BJ (cell line): ENCODE results near the gene ANKRD65. TPM values are rescaled to one million over a fixed set of nuclear protein-coding genes. Genes with fewer than 3 reads are reported as not detected.
A peak's percentile ranks its signal among the peaks of the same experiment; 100 is the strongest.

ENCODE experiments used
- CTCF ChIA-PET: fragments of 350-600 bp; formaldehyde crosslinking; extraction: SDS; loops from one replicate; lab custom pipeline; 2021; ENCODE audit warnings: antibody characterized with exemption, inconsistent platforms; lab: Yijun Ruan, JAX
- POLR2A ChIA-PET: fragments of 300-600 bp; sonication (Branson Sonifier 250); formaldehyde crosslinking; extraction: SDS; loops from one replicate; lab custom pipeline; 2021; ENCODE audit warnings: antibody characterized with exemption; lab: Charles Lee
- DNase-seq: peaks from one replicate; pipeline ENCODE4 v3.0.0-alpha.2; 2011; ENCODE audit warnings: low read depth
- H3K27me3 ChIP-seq: 2 replicates; pipeline ENCODE4 v1.6.0; 2011; ENCODE audit warnings: low read length; ENCODE audit not compliant: control insufficient read depth, insufficient read depth
- H3K36me3 ChIP-seq: 2 replicates; pipeline ENCODE4 v1.5.1; 2011; ENCODE audit warnings: low read length; ENCODE audit not compliant: control insufficient read depth, insufficient read depth
- H3K4me3 ChIP-seq: 2 replicates; pipeline ENCODE4 v1.5.1; 2011; ENCODE audit warnings: low read depth, mild to moderate bottlenecking, control low read depth, low read length
- polyA plus RNA-seq: library from polyadenylated mRNA; depleted of rRNA; stranded (reverse); fragments of >200 nt; gene quantifications from 2 replicates; pipeline ENCODE4 v1.2.3, GENCODE V29; 2011
- TF ChIP-seq, protein P1 (sequence below): IDR thresholded peaks from 2 replicates; pipeline ENCODE4 v1.5.1; 2011; ENCODE audit warnings: low read depth, mild to moderate bottlenecking, control low read depth, inconsistent platforms, low read length, moderate library complexity; ENCODE audit not compliant: insufficient read depth

The ANKRD65 gene
- polyA plus RNA-seq, 1 experiment: 0.43 TPM

DNA sequence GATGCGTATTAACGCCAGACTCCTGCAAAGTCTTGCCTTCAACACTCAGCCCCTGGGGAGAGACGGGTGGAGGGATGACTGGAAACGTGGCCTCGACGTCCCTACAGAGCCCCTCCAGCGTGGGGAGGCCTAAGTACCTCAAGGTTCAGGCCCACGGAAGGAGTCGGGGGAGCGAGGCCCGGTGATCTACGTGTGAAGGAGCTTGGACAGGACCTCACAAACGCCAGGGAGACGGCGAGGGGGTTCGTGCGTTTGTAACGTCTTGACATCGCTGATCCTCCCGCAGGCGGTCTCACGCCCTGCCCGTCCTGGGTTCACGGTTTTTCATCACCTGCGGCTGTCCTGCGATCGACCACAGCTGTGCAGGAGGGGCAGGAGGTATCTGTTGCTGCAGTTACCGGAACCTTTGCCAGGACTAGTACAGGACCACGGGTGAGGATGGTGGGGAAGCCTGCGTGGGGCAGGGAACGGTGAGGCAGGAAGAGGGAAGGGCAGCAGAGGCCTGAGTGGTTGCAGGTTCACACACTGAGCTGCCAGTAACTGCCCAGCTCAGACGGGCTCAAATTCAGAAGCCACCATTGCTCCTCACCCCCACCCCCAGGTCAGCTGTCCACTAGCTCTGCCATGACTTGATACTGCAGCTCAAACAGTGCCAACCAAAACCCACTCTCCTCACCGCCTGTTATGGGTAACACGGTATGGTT, 21.1 kb downstream of the ANKRD65 start:
- TF ChIP-seq, protein P1, sequence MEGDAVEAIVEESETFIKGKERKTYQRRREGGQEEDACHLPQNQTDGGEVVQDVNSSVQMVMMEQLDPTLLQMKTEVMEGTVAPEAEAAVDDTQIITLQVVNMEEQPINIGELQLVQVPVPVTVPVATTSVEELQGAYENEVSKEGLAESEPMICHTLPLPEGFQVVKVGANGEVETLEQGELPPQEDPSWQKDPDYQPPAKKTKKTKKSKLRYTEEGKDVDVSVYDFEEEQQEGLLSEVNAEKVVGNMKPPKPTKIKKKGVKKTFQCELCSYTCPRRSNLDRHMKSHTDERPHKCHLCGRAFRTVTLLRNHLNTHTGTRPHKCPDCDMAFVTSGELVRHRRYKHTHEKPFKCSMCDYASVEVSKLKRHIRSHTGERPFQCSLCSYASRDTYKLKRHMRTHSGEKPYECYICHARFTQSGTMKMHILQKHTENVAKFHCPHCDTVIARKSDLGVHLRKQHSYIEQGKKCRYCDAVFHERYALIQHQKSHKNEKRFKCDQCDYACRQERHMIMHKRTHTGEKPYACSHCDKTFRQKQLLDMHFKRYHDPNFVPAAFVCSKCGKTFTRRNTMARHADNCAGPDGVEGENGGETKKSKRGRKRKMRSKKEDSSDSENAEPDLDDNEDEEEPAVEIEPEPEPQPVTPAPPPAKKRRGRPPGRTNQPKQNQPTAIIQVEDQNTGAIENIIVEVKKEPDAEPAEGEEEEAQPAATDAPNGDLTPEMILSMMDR: no peak
- ChIA-PET POLR2A (interaction anchor here (0.6 to 0.7 kb wide), 3 partner anchors 25 to 33 kb away, joined by 3 to 6 read pairs (median 5); partner anchors contain the start of gene AURKAIP1), CTCF (interaction anchor here (0.8 to 1.7 kb wide), 6 partner anchors 9 to 106 kb away, joined by 3 to 6 read pairs (median 4); no protein-coding TSS in a partner anchor)
- Histone ChIP-seq H3K27me3 (no peaks in the 10 kb centered on the region), H3K4me3 (peak overlapping the region; percentile 61), H3K36me3 (peaks cover 28% of the 10 kb centered on the region)
- DNase-seq: no peak

DNA sequence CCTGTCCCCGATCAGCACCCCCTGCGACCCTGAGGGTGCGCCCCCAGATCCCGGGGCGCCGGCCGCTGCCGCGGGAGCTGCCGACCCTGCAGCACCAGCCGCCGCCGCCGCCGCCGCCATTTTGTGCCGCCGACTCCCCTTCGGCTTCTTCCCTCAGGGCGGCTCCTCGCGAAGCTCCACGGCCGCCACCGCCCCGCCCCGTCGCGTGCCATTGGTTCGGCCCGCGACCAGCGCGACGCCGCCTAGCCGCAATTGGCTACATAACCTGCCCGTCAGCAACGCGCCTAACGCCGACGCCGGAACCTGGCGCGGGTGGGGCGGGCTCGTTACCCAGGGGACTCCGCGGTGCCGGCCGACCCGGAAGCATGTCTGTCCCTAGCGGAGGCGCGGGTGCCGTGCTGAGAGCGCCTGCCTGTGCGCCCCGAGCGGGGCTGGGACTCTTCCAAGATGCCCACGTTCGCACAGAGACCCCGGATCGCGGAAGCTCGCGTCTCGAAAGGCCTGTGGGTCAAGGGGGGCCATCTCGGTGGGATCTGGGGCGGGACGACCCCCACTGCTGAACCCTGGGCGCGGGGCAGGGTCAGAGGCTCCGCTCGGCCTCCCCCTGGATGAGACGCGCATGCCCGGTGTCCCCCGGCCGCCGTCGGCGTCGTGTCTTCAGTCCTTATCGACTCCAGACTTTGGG, 21.7 kb downstream of the ANKRD65 start, which contains the start of gene CCNL2:
CCNL2 (minus strand) TSS at position 149 of the 685 bp plus-strand sequence; CDS start at position 120, 29 bp downstream.
- peaks cover 24% of the 10 kb centered on the region for H3K36me3 ChIP-seq
- H3K27me3 ChIP-seq: no peaks in the 10 kb centered on the region
- H3K4me3 ChIP-seq: peak within 1 kb of the TSS; percentile 94
- DNase-seq: peak; percentile 83
- ChIA-PET POLR2A (interaction anchor here (0.9 kb wide), 1 partner anchor 24 kb away, joined by 4 read pairs; the partner anchor contains the start of gene AURKAIP1), CTCF (interaction anchor here (0.6 to 1.9 kb wide), 12 partner anchors 10 to 384 kb away, joined by 3 to 7 read pairs (median 3); partner anchors contain the start of gene AURKAIP1)
- TF ChIP-seq, protein P1: peak; percentile 67

DNA sequence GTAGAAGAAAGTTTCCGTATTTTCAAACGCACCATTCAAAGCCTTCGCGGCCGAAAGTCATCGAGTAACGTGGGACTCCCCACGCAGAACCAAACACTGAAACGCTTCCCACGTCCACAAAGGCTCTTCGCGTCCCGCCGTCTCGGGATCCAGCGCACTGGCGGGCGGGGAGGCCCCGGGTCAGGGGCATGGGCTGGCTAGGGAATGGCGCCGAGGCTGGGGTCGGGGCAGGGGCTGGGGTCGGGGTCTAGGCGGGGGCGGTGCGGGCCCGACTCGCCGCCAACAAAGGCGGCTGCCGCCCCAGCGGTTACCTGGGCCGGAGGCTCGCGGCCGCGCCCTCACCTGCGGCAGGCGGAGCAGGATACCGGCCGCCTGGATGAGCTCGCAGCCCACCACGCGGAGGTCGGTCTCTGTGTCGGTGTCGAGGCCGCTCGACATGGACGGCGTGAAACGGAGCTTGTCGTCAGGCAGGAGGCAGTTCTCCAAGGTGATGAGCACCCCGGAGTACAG, 22.3 kb downstream of the ANKRD65 start:
- DNase-seq: no peak
- ChIA-PET CTCF (interaction anchor here (0.6 to 1.9 kb wide), 12 partner anchors 10 to 384 kb away, joined by 3 to 7 read pairs (median 3); partner anchors contain the start of gene AURKAIP1), POLR2A (interaction anchor here (0.9 kb wide), 1 partner anchor 24 kb away, joined by 4 read pairs; the partner anchor contains the start of gene AURKAIP1)
- Histone ChIP-seq H3K27me3 (no peaks in the 10 kb centered on the region), H3K4me3 (peak overlapping the region; percentile 94), H3K36me3 (peaks cover 25% of the 10 kb centered on the region)
- TF ChIP-seq, protein P1: no peak

DNA sequence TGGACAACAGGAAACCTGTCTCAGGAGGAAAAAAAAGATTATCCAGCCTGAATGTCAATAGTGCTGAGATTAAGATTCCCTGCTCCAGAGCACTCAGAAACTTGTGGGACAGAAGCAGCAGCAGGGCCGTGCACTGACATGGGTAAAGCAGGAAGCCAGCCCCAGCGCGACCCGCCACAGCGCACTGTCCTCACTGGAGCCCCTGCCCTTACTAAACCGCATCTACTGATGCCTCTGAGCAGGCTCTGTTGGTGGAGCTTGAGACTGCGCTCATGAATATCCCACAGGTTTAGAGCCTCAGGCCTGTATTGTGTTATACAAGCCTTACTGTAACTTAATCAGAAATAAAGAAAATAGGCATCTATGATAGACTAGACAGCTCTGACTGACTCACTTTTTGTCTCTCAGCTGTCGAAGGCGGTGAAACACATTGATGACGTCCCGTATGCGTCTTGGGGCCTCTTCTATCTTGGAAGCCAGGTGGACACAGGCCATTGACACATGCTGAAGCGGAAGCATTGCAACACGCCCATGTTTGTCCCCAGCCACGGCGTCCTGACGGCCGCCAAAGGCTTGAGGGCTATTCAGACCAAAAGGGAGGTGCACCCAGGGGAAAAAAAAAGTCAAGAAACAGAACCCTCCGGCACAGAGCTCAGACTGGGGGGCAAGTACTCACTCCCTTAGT, 23.1 kb downstream of the ANKRD65 start:
- CTCF ChIA-PET: interaction anchor here (1.3 to 1.9 kb wide), 4 partner anchors 15 to 26 kb away, joined by 3 to 6 read pairs (median 5); partner anchors contain the start of gene AURKAIP1
- Histone ChIP-seq H3K27me3 (no peaks in the 10 kb centered on the region), H3K4me3 (peak overlapping the region; percentile 94), H3K36me3 (peaks cover 31% of the 10 kb centered on the region)
- no peak for DNase-seq
- POLR2A ChIA-PET: no interaction called here
- TF ChIP-seq, protein P1: no peak
